Small intestine (tissue), 7 donors: ENCODE results near the gene HOXD12. TPM values are rescaled to one million over a fixed set of nuclear protein-coding genes. Genes with fewer than 3 reads are reported as not detected.

Source experiments
- DNase-seq, 2 donors: peaks; one replicate each; pipeline versions ENCODE4 v3.0.0 to v3.0.0-alpha.2; 2013
- FAIRE-seq: peaks from 2 replicates; lab custom pipeline; 2012; peaks lifted over from hg19 to GRCh38; lab: Jason Lieb, UNC
- H3K27ac ChIP-seq, 3 donors: one replicate each; pipeline ENCODE4 v1.5.1; 2013; ENCODE audit warnings: low read length in 2 of 3, mild to moderate bottlenecking in 2 of 3, control low read depth in 1 of 3, inconsistent platforms in 1 of 3, low read depth in 1 of 3, moderate library complexity in 1 of 3
- H3K27me3 ChIP-seq, 3 donors: one replicate each; pipeline ENCODE4 v1.6.1; 2013; ENCODE audit warnings: low read length in 3 of 3, inconsistent platforms in 1 of 3; ENCODE audit not compliant: control insufficient read depth in 3 of 3, insufficient read depth in 3 of 3
- H3K36me3 ChIP-seq, 3 donors: one replicate each; pipeline ENCODE4 v1.6.1; 2013; ENCODE audit warnings: low read length in 3 of 3, inconsistent platforms in 1 of 3, low read depth in 1 of 3, mild to moderate bottlenecking in 1 of 3, moderate library complexity in 1 of 3; ENCODE audit not compliant: control insufficient read depth in 3 of 3, insufficient read depth in 2 of 3
- H3K4me1 ChIP-seq, 3 donors: one replicate each; pipeline ENCODE4 v1.6.1; 2013; ENCODE audit warnings: low read length in 2 of 3, inconsistent platforms in 1 of 3, low read depth in 1 of 3, mild to moderate bottlenecking in 1 of 3, moderate library complexity in 1 of 3; ENCODE audit not compliant: control insufficient read depth in 3 of 3, insufficient read depth in 2 of 3
- H3K4me3 ChIP-seq, 3 donors: one replicate each; pipeline ENCODE4 v1.5.1; 2013; ENCODE audit warnings: low read length in 3 of 3, control low read depth in 1 of 3, inconsistent platforms in 1 of 3, low read depth in 1 of 3, mild to moderate bottlenecking in 1 of 3, moderate library complexity in 1 of 3
- H3K9me3 ChIP-seq, 2 donors: one replicate each; pipeline ENCODE4 v1.6.1; 2013; ENCODE audit warnings: low read depth in 1 of 2, low read length in 1 of 2; ENCODE audit not compliant: control insufficient read depth in 2 of 2, insufficient read depth in 1 of 2
- WGBS, 3 donors: extraction: QIAGEN DNeasy Blood & Tissue Kit; methylation state at CpG; one replicate each; pipeline ENCODE4 v1.1.7; 2013; 5-methylcytosine and 5-hydroxymethylcytosine counted together
- polyA plus RNA-seq, 4 donors: library from polyadenylated mRNA; stranded (reverse) in 3 of 4; unstranded in 1 of 4; fragments of 200-250 nt in 3 of 4; fragments of 120-200 nt in 1 of 4; gene quantifications; one replicate each; pipeline versions ENCODE4 v1.2.1 to v1.2.3, GENCODE V29; 2013
- donor health status: healthy with polysubstance abuse.
- donor health status: control.
- donor health status: control.
- donor health status: Bipolar disorder and iron deficiency.
- donor health status: healthy.

Gene HOXD12
- polyA plus RNA-seq, 4 donors, result not detected

- Histone ChIP-seq H3K27ac (no peak overlapping the region), H3K36me3 (no peaks in the 10 kb centered on the region), H3K9me3 (no peaks in the 10 kb centered on the region), H3K27me3 (peaks cover 11 to 89% (median 44%) of the 10 kb centered on the region in 3 donors), H3K4me1 (peaks cover 0 to 2% (median 2%) of the 10 kb centered on the region in 3 donors), H3K4me3 (no peak overlapping the region)
- FAIRE-seq, result peak; percentile 44
- DNase-seq, result peak; percentile 52 to 70
- WGBS, 3 donors, result 2 to 4% (median 3%) methylated on average over 13 of the region's 13 CpGs
Observed at GRCh38 chr2:176126929-176127773, 27.6 kb downstream of the HOXD12 start.

GRCh38 chr2:176127774-176128072 is 28.1 kb downstream of the HOXD12 start:
- Histone ChIP-seq H3K4me1 (peaks cover 0 to 2% (median 2%) of the 10 kb centered on the region in 3 donors), H3K9me3 (no peaks in the 10 kb centered on the region), H3K36me3 (no peaks in the 10 kb centered on the region), H3K27ac (no peak overlapping the region), H3K4me3 (no peak overlapping the region), H3K27me3 (peaks cover 10 to 90% (median 42%) of the 10 kb centered on the region in 3 donors)
- FAIRE-seq (no peak), DNase-seq (no peak)
- WGBS, 3 donors, result 20 to 36% (median 31%) methylated on average over 4 of the region's 4 CpGs

GRCh38 chr2:176128172-176128981 is 28.8 kb downstream of the HOXD12 start:
- Histone ChIP-seq H3K27me3 (peaks cover 7 to 91% (median 39%) of the 10 kb centered on the region in 3 donors), H3K4me3 (peak overlapping the region in 1 of 3 donors; percentile 41), H3K9me3 (no peaks in the 10 kb centered on the region), H3K27ac (peak overlapping the region in 2 of 3 donors; percentile 17 to 77), H3K36me3 (no peaks in the 10 kb centered on the region), H3K4me1 (peaks cover 0 to 2% (median 2%) of the 10 kb centered on the region in 3 donors)
- WGBS, 3 donors, result 6 to 13% (median 11%) methylated on average over 45 to 49 of the region's 49 CpGs
- FAIRE-seq (no peak), DNase-seq (peak in 1 of 2 donors; percentile 55)

- DNase-seq, result peak in 1 of 2 donors; percentile 76
- Histone ChIP-seq H3K27ac (peak within 1 kb of the TSS in 2 of 3 donors; percentile 75 to 77), H3K4me1 (peaks cover 0 to 2% (median 2%) of the 10 kb centered on the region in 3 donors), H3K27me3 (peaks cover 7 to 91% (median 37%) of the 10 kb centered on the region in 3 donors), H3K9me3 (no peaks in the 10 kb centered on the region), H3K36me3 (no peaks in the 10 kb centered on the region), H3K4me3 (peak within 1 kb of the TSS; percentile 41 to 45 (median 44))
- 3 to 5% (median 4%) methylated on average over 59 to 64 of the region's 64 CpGs for WGBS, 3 donors
- no peak for FAIRE-seq
Observed at GRCh38 chr2:176128982-176129796, 29.6 kb downstream of the HOXD12 start, which contains the start of gene HOXD8. TSS of gene HOXD8 (plus strand) at chr2:176129705. CDS start at chr2:176130367, 662 bp downstream.

- FAIRE-seq (no peak), DNase-seq (peak in 1 of 2 donors; percentile 65)
- peaks cover 7 to 91% (median 36%) of the 10 kb centered on the region in 3 donors for H3K27me3 ChIP-seq
- H3K4me3 ChIP-seq, result peak overlapping the region; percentile 30 to 45 (median 44)
- 1 to 7% (median 4%) methylated on average over 37 to 43 of the region's 43 CpGs for WGBS, 3 donors
- H3K27ac ChIP-seq, result peak overlapping the region in 2 of 3 donors; percentile 59 to 75
- peaks cover 0 to 2% (median 2%) of the 10 kb centered on the region in 3 donors for H3K4me1 ChIP-seq
- no peaks in the 10 kb centered on the region for H3K9me3 ChIP-seq
- no peaks in the 10 kb centered on the region for H3K36me3 ChIP-seq
Observed at GRCh38 chr2:176129813-176130146, 30.2 kb downstream of the HOXD12 start.

GRCh38 chr2:176130147-176130956 is 30.8 kb downstream of the HOXD12 start:
- 3 to 6% (median 4%) methylated on average over 64 to 100 of the region's 100 CpGs for WGBS, 3 donors
- H3K36me3 ChIP-seq, result no peaks in the 10 kb centered on the region
- FAIRE-seq (no peak), DNase-seq (peak in 1 of 2 donors; percentile 67)
- peaks cover 0 to 2% (median 2%) of the 10 kb centered on the region in 3 donors for H3K4me1 ChIP-seq
- H3K4me3 ChIP-seq, result peak overlapping the region; percentile 41 to 45 (median 44)
- H3K27me3 ChIP-seq, result peaks cover 7 to 91% (median 36%) of the 10 kb centered on the region in 3 donors
- H3K27ac ChIP-seq, result peak overlapping the region in 2 of 3 donors; percentile 43 to 75
- H3K9me3 ChIP-seq, result no peaks in the 10 kb centered on the region
